PC-3 (cell line): ENCODE results near the gene C11orf24. TPM values are rescaled to one million over a fixed set of nuclear protein-coding genes. Genes with fewer than 3 reads are reported as not detected.

ENCODE experiments used
- ATAC-seq: fragments of 200-7000 bp; cut with Tn5 transposase; 2 replicates; pipeline ENCODE4 v1.9.1; 2020; ENCODE audit warnings: mild to moderate bottlenecking, moderate library complexity
- BruUV-seq: library from RNA; stranded (reverse); fragments of 400-500 nt; replicated peaks from 2 replicates; lab custom pipeline; 2021; lab: Mats Ljungman, UMichigan
- CTCF ChIA-PET: fragments of 300-600 bp; sonication (Branson Sonifier 250); formaldehyde crosslinking; loops from one replicate; lab custom pipeline; 2022; ENCODE audit warnings: antibody characterized with exemption; lab: Charles Lee
- POLR2A ChIA-PET: fragments of 300-600 bp; sonication (Branson Sonifier 250); formaldehyde crosslinking; loops from one replicate; lab custom pipeline; 2022; ENCODE audit warnings: antibody characterized with exemption; ENCODE audit not compliant: unreplicated experiment; lab: Charles Lee
- DNase-seq: peaks from one replicate; pipeline ENCODE4 v3.0.0-alpha.2; 2015
- H2AFZ ChIP-seq: fragments of 300-600 bp; sonication (generic); 2 replicates; pipeline ENCODE4 v1.6.0; 2016; ENCODE audit warnings: antibody characterized with exemption, low read length
- H3F3A ChIP-seq: fragments of 300-600 bp; sonication (generic); one replicate; pipeline ENCODE4 v1.6.0; 2017; ENCODE audit warnings: antibody characterized with exemption, low read length, control low read depth, mild to moderate bottlenecking; ENCODE audit not compliant: unreplicated experiment
- H3K27ac ChIP-seq: fragments of 300-600 bp; sonication (generic); 2 replicates; pipeline ENCODE4 v1.5.1; 2016; ENCODE audit warnings: mild to moderate bottlenecking, low read length
- H3K27me3 ChIP-seq: fragments of 300-600 bp; sonication (generic); 2 replicates; pipeline ENCODE4 v1.6.1; 2016; ENCODE audit warnings: low read length, mixed read lengths
- H3K36me3 ChIP-seq: fragments of 300-600 bp; sonication (generic); 2 replicates; pipeline ENCODE4 v1.6.1; 2016; ENCODE audit warnings: low read depth, mixed run types, low read length, mixed read lengths
- H3K4me1 ChIP-seq: fragments of 300-600 bp; sonication (generic); 2 replicates; pipeline ENCODE4 v1.5.1; 2016; ENCODE audit warnings: low read length; ENCODE audit not compliant: insufficient read depth
- H3K4me2 ChIP-seq: fragments of 300-600 bp; sonication (generic); 2 replicates; pipeline ENCODE4 v1.6.0; 2016; ENCODE audit warnings: low read length
- H3K4me3 ChIP-seq: fragments of 300-600 bp; sonication (generic); 2 replicates; pipeline ENCODE4 v1.5.1; 2016; ENCODE audit warnings: mild to moderate bottlenecking, low read length, mixed read lengths
- H3K79me2 ChIP-seq: fragments of 300-600 bp; sonication (generic); 2 replicates; pipeline ENCODE4 v1.6.1; 2017; ENCODE audit warnings: low read length, mixed read lengths
- H3K9ac ChIP-seq: fragments of 300-600 bp; sonication (generic); 2 replicates; pipeline ENCODE4 v1.6.0; 2016; ENCODE audit warnings: mild to moderate bottlenecking, low read length
- H3K9me2 ChIP-seq: fragments of 300-600 bp; sonication (generic); replicated peaks from 2 replicates; pipeline ENCODE4 v1.6.1; 2016; ENCODE audit warnings: mixed run types, low read length, mixed read lengths
- H3K9me3 ChIP-seq: fragments of 300-600 bp; sonication (generic); 2 replicates; pipeline ENCODE4 v1.6.1; 2016; ENCODE audit warnings: low read length, mixed read lengths
- H4K20me1 ChIP-seq: fragments of 300-600 bp; sonication (generic); 2 replicates; pipeline ENCODE4 v1.6.1; 2016; ENCODE audit warnings: low read length, mixed read lengths
- EZH2 ChIP-seq: fragments of 300-600 bp; sonication (generic); IDR thresholded peaks from one replicate; pipeline ENCODE4 v1.6.1; 2017; ENCODE audit warnings: antibody characterized with exemption, mild to moderate bottlenecking, low read length; ENCODE audit not compliant: unreplicated experiment
- EZH2phosphoT487 ChIP-seq: fragments of 300-600 bp; sonication (generic); IDR thresholded peaks from 2 replicates; pipeline ENCODE4 v1.6.1; 2018; ENCODE audit warnings: mild to moderate bottlenecking, antibody characterized with exemption, low read length, borderline replicate concordance
- intact Hi-C: fragments of 100-400 bp; cut with micrococcal nuclease; formaldehyde crosslinking; loops from 2 replicates; pipeline ENCODE4 v1.9.0; 2023
- total RNA-seq: library from RNA; depleted of rRNA; stranded (reverse); fragments of >200 nt; gene quantifications from 2 replicates; pipeline ENCODE4 v1.2.3, GENCODE V29; 2014
- TF ChIP-seq, protein P1 (sequence below): fragments of 300-600 bp; sonication (generic); conservative IDR thresholded peaks from 2 replicates; pipeline ENCODE4 v1.5.1; 2017; ENCODE audit warnings: antibody characterized with exemption, low read depth, mild to moderate bottlenecking, low read length

C11orf24 gene
- total RNA-seq, 1 experiment from 2014 or later, result 75.9 TPM

DNA sequence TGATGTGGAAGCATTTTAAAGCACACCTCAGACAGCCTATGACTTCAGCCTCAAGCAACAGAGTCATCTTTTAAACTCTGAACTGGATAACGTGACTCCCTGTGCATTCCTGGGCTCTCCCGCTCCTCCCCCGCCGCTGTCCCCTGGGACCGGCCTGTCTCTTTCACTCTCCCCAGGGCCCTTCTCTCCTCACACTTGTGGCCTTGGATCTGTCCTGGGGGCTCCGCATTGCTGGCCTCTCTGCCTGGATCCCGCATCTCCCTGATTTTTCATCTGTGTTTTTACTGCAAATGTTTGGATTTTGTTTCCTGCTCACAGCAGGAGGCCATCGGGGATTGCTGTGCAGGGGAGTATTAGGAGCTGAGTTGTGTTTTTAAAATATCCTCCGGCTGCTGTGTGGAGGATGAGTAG, 15.4 kb downstream of the C11orf24 start:
- no peak overlapping the region for H3K9ac ChIP-seq
- H3K9me3 ChIP-seq, result no peaks in the 10 kb centered on the region
- H3K79me2 ChIP-seq, result no peaks in the 10 kb centered on the region
- H3K4me1 ChIP-seq, result peaks cover 5% of the 10 kb centered on the region; the same call in 1 of the 2 replicates
- H2AFZ ChIP-seq, result no peak overlapping the region
- TF ChIP-seq EZH2phosphoT487, result no peak
- TF ChIP-seq, protein P1, sequence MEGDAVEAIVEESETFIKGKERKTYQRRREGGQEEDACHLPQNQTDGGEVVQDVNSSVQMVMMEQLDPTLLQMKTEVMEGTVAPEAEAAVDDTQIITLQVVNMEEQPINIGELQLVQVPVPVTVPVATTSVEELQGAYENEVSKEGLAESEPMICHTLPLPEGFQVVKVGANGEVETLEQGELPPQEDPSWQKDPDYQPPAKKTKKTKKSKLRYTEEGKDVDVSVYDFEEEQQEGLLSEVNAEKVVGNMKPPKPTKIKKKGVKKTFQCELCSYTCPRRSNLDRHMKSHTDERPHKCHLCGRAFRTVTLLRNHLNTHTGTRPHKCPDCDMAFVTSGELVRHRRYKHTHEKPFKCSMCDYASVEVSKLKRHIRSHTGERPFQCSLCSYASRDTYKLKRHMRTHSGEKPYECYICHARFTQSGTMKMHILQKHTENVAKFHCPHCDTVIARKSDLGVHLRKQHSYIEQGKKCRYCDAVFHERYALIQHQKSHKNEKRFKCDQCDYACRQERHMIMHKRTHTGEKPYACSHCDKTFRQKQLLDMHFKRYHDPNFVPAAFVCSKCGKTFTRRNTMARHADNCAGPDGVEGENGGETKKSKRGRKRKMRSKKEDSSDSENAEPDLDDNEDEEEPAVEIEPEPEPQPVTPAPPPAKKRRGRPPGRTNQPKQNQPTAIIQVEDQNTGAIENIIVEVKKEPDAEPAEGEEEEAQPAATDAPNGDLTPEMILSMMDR, result no peak
- H3F3A ChIP-seq, result no peaks in the 10 kb centered on the region
- H3K9me2 ChIP-seq, result no peaks in the 10 kb centered on the region
- no peak for ATAC-seq
- intact Hi-C loops, result loop anchor here (2.0 to 5.0 kb wide), 2 partner anchors 126 to 190 kb away; no protein-coding TSS in a partner anchor
- no peaks in the 10 kb centered on the region; the same call in 1 of the 2 replicates for H3K36me3 ChIP-seq
- H3K4me2 ChIP-seq, result no peak overlapping the region
- no peak for DNase-seq
- no peak overlapping the region for H3K27ac ChIP-seq
- no peaks in the 10 kb centered on the region for H3K27me3 ChIP-seq
- no peak overlapping the region for H3K4me3 ChIP-seq
- POLR2A ChIA-PET, result no interaction called here
- CTCF ChIA-PET, result no interaction called here
- BruUV-seq, result no TSS peak
- no peaks in the 10 kb centered on the region for H4K20me1 ChIP-seq

DNA sequence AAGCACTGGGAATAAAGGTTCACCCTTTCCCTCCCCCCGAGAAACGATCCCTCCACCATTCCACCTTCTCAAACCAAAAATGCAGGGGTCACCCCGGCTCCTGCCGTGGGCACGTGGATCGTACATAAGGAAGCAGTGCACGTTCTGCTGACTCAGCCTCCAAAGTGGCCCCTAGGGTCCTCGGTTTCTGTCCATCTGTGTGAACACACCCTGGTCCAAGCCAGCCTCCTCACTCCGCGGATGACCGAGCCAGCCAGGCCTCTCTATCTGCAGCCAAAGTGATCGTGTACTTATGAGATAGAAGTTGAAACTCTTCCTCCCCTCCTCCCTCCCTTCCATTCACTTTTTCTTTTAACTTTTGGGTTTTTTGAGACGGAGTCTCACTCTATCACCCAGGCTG, 16.2 kb downstream of the C11orf24 start:
- H2AFZ ChIP-seq, result no peak overlapping the region
- no peaks in the 10 kb centered on the region for H3K36me3 ChIP-seq
- BruUV-seq, result no TSS peak
- no peaks in the 10 kb centered on the region for H3K27me3 ChIP-seq
- no peak overlapping the region for H3K4me3 ChIP-seq
- ATAC-seq (no peak), DNase-seq (no peak)
- H3K27ac ChIP-seq, result no peak overlapping the region
- POLR2A ChIA-PET, result no interaction called here
- no peak overlapping the region for H3K9ac ChIP-seq
- H3K9me3 ChIP-seq, result no peaks in the 10 kb centered on the region
- no peaks in the 10 kb centered on the region for H3K9me2 ChIP-seq
- no peaks in the 10 kb centered on the region for H3F3A ChIP-seq
- no peaks in the 10 kb centered on the region for H3K79me2 ChIP-seq
- peaks cover 5% of the 10 kb centered on the region; the same call in 1 of the 2 replicates for H3K4me1 ChIP-seq
- no peak for TF ChIP-seq EZH2phosphoT487
- TF ChIP-seq EZH2, result no peak
- TF ChIP-seq, protein P1, result no peak
- CTCF ChIA-PET, result no interaction called here
- H3K4me2 ChIP-seq, result no peak overlapping the region
- no peaks in the 10 kb centered on the region for H4K20me1 ChIP-seq
- intact Hi-C loops, result loop anchor here (5.0 kb wide), 1 partner anchor 127 kb away; no protein-coding TSS in a partner anchor

DNA sequence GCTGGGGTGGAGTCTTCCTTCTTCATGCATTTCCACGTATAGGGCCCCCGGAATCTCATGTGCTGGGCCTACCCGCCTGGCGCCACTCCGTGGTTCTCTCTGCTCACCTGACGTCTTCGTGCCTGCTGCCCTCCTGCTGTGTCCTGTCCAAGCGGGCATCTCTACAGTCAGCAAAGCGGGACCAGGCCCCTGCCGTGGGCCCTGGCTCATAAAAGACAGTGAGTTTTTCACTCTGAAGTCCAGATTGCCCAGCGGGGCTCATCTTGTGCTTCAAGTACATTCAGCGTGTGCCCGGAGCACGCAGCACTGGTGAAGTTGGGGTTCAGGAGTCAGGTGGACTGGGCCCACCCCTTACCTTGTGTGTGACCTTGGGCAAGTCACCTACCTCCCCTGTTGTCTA, 17.4 kb downstream of the C11orf24 start:
- Histone ChIP-seq H3K27ac (no peak overlapping the region), H2AFZ (no peak overlapping the region), H3K27me3 (no peaks in the 10 kb centered on the region), H3K36me3 (no peaks in the 10 kb centered on the region), H3K4me3 (no peak overlapping the region), H3K9me2 (no peaks in the 10 kb centered on the region), H3K79me2 (no peaks in the 10 kb centered on the region), H3F3A (no peaks in the 10 kb centered on the region), H3K9ac (no peak overlapping the region), H3K9me3 (no peaks in the 10 kb centered on the region), H3K4me1 (peaks cover 5% of the 10 kb centered on the region; the same call in 1 of the 2 replicates), H3K4me2 (no peak overlapping the region), H4K20me1 (no peaks in the 10 kb centered on the region)
- ChIA-PET POLR2A (no interaction called here), CTCF (no interaction called here)
- no peak for TF ChIP-seq EZH2
- no peak for TF ChIP-seq EZH2phosphoT487
- TF ChIP-seq, protein P1, result no peak
- intact Hi-C loops, result no loop called here
- DNase-seq, result no peak
- no TSS peak for BruUV-seq
- no peak for ATAC-seq
